Keratinocyte (primary cell): ENCODE measurements around the gene HMG20A. TPM values are rescaled to one million over a fixed set of nuclear protein-coding genes. Genes with fewer than 3 reads are reported as not detected.

Experiments used
- DNase-seq: peaks from one replicate; pipeline ENCODE4 v3.0.0-alpha.2; 2011; ENCODE audit warnings: low read depth, missing footprints, low spot score
- FAIRE-seq: peaks from 2 replicates; lab custom pipeline; 2011; peaks lifted over from hg19 to GRCh38; lab: Jason Lieb, UNC
- H2AFZ ChIP-seq: 2 replicates; pipeline ENCODE4 v1.6.0; 2012; ENCODE audit warnings: low read length, control low read depth, inconsistent platforms; ENCODE audit not compliant: control insufficient read depth
- H3K27ac ChIP-seq: 2 replicates; pipeline ENCODE4 v1.5.1; 2011; ENCODE audit warnings: low read length; ENCODE audit not compliant: control insufficient read depth, insufficient read depth
- H3K27me3 ChIP-seq: 3 replicates; pipeline ENCODE4 v1.6.0; 2011; ENCODE audit warnings: low read length; ENCODE audit not compliant: control insufficient read depth, insufficient read depth; ENCODE audit errors: extremely low read depth
- H3K36me3 ChIP-seq, 2 experiments: 2 replicates in 1 of 2; 3 replicates in 1 of 2; pipeline ENCODE4 v1.5.1; 2011; ENCODE audit warnings: low read length in 2 of 2, mild to moderate bottlenecking in 1 of 2; ENCODE audit not compliant: control insufficient read depth in 2 of 2, insufficient read depth in 2 of 2; ENCODE audit errors: extremely low read depth in 1 of 2
- H3K4me1 ChIP-seq: 3 replicates; pipeline ENCODE4 v1.5.1; 2011; ENCODE audit warnings: low read length; ENCODE audit not compliant: control insufficient read depth, insufficient read depth; ENCODE audit errors: extremely low read depth
- H3K4me2 ChIP-seq: 3 replicates; pipeline ENCODE4 v1.6.0; 2011; ENCODE audit warnings: low read depth, low read length; ENCODE audit not compliant: control insufficient read depth, insufficient read depth; ENCODE audit errors: extremely low read depth
- H3K4me3 ChIP-seq, 3 experiments: fragments of 200-600 bp in 1 of 3; sonication (generic) in 1 of 3; 2 replicates in 2 of 3; 3 replicates in 1 of 3; pipeline ENCODE4 v1.5.1; 2011 to 2016; ENCODE audit warnings: low read length in 3 of 3, mild to moderate bottlenecking in 3 of 3, control low read depth in 2 of 3, inconsistent platforms in 1 of 3, low read depth in 1 of 3, mixed read lengths in 1 of 3, mixed run types in 1 of 3, moderate library complexity in 1 of 3; ENCODE audit not compliant: control insufficient read depth in 2 of 3, insufficient read depth in 2 of 3; ENCODE audit errors: extremely low read depth in 1 of 3
- H3K79me2 ChIP-seq: 2 replicates; pipeline ENCODE4 v1.6.0; 2012; ENCODE audit warnings: low read length; ENCODE audit not compliant: control insufficient read depth, insufficient read depth
- H3K9ac ChIP-seq: 3 replicates; pipeline ENCODE4 v1.6.0; 2011; ENCODE audit warnings: low read length; ENCODE audit not compliant: control insufficient read depth, insufficient read depth; ENCODE audit errors: extremely low read depth
- H3K9me1 ChIP-seq: 3 replicates; pipeline ENCODE4 v1.6.0; 2011; ENCODE audit warnings: low read length; ENCODE audit not compliant: control insufficient read depth, insufficient read depth; ENCODE audit errors: extremely low read depth
- H3K9me3 ChIP-seq: 2 replicates; pipeline ENCODE4 v1.5.1; 2012; ENCODE audit warnings: low read depth, low read length; ENCODE audit not compliant: control insufficient read depth
- H4K20me1 ChIP-seq: 3 replicates; pipeline ENCODE4 v1.6.0; 2011; ENCODE audit warnings: low read length; ENCODE audit not compliant: control insufficient read depth, insufficient read depth; ENCODE audit errors: extremely low read depth
- EZH2 ChIP-seq: IDR thresholded peaks from one replicate; pipeline ENCODE4 v1.6.1; 2012; ENCODE audit warnings: inconsistent platforms, mild to moderate bottlenecking, low read length, moderate library complexity
- dilution Hi-C: fragments of 300-500 bp; cut with MboI; formaldehyde crosslinking; loops from one replicate; pipeline ENCODE4 v1.7.0; 2020; ENCODE audit warnings: low sequenced_read_pairs; ENCODE audit not compliant: extremely low pct_ligation_motif_present
- polyA plus RNA-seq, 5 experiments: library from polyadenylated mRNA; depleted of rRNA in 3 of 5; stranded (reverse) in 3 of 5; stranded (forward) in 1 of 5; unstranded in 1 of 5; fragments of >200 nt; gene quantifications; 1 replicate in 1 of 5; 2 replicates in 3 of 5; 3 replicates in 1 of 5; pipeline versions ENCODE4 v1.2.1 to v1.2.3, GENCODE V29; 2011 to 2012; ENCODE audit warnings: missing spikeins in 2 of 5, low read depth in 1 of 5, low replicate concordance in 1 of 5
- TF ChIP-seq, protein P1 (sequence below), 3 experiments: IDR thresholded peaks in 1 of 3; conservative IDR thresholded peaks in 1 of 3; optimal IDR thresholded peaks in 1 of 3; 2 replicates in 2 of 3; 3 replicates in 1 of 3; pipeline versions ENCODE3 to v1.5.1; 2011; ENCODE audit warnings: low read length in 3 of 3, mild to moderate bottlenecking in 3 of 3, moderate library complexity in 2 of 3, control low read depth in 1 of 3, inconsistent platforms in 1 of 3; ENCODE audit not compliant: insufficient read depth in 2 of 3; ENCODE audit errors: extremely low read depth in 1 of 3

HMG20A gene
- polyA plus RNA-seq, 1 donor (not counting 4 experiments of a cell fraction or from before 2014, with no cell fraction given): 44.6 TPM

DNA sequence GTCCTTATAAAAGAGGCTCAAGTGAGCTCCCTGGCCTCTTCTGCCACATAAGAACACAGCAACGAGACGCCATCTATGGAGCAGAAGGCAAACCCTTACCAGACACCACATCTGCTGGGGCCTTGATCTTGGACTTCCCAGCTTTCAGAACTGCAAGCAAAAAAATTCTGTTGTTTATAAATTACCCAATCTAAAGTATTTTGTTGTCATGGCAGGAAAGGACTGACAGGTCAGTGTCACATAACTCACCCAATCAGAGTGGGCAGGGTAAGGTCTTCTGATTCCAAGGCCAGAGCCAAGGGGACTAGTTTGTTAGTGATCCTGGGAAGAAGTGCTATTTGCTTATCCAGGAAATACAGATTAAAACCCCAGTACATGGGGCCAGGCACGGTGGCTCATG, 98.9 kb downstream of the HMG20A start:
- no peak overlapping the region for H2AFZ ChIP-seq
- no peaks in the 10 kb centered on the region for H3K36me3 ChIP-seq
- TF ChIP-seq EZH2: no peak
- TF ChIP-seq, protein P1, sequence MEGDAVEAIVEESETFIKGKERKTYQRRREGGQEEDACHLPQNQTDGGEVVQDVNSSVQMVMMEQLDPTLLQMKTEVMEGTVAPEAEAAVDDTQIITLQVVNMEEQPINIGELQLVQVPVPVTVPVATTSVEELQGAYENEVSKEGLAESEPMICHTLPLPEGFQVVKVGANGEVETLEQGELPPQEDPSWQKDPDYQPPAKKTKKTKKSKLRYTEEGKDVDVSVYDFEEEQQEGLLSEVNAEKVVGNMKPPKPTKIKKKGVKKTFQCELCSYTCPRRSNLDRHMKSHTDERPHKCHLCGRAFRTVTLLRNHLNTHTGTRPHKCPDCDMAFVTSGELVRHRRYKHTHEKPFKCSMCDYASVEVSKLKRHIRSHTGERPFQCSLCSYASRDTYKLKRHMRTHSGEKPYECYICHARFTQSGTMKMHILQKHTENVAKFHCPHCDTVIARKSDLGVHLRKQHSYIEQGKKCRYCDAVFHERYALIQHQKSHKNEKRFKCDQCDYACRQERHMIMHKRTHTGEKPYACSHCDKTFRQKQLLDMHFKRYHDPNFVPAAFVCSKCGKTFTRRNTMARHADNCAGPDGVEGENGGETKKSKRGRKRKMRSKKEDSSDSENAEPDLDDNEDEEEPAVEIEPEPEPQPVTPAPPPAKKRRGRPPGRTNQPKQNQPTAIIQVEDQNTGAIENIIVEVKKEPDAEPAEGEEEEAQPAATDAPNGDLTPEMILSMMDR (optimal IDR thresholded peaks at IDR 0.05 in 1 of 3, IDR thresholded peaks at IDR 0.05 in 1 of 3, conservative IDR thresholded peaks at IDR 0.05 in 1 of 3; ENCODE audit: extremely low read depth in 1 of 3, insufficient read depth in 2 of 3, low read length in 3 of 3): no peak
- H3K27ac ChIP-seq: no peak overlapping the region
- H3K4me1 ChIP-seq: no peaks in the 10 kb centered on the region
- H3K27me3 ChIP-seq: no peaks in the 10 kb centered on the region
- dilution Hi-C loops: no loop called here
- no peak overlapping the region for H3K9ac ChIP-seq
- no peak for FAIRE-seq
- no peak overlapping the region for H3K4me2 ChIP-seq
- H3K4me3 ChIP-seq: no peak overlapping the region
- H4K20me1 ChIP-seq: no peaks in the 10 kb centered on the region
- no peaks in the 10 kb centered on the region for H3K9me1 ChIP-seq
- H3K9me3 ChIP-seq: no peaks in the 10 kb centered on the region
- no peaks in the 10 kb centered on the region for H3K79me2 ChIP-seq
- DNase-seq: no peak

DNA sequence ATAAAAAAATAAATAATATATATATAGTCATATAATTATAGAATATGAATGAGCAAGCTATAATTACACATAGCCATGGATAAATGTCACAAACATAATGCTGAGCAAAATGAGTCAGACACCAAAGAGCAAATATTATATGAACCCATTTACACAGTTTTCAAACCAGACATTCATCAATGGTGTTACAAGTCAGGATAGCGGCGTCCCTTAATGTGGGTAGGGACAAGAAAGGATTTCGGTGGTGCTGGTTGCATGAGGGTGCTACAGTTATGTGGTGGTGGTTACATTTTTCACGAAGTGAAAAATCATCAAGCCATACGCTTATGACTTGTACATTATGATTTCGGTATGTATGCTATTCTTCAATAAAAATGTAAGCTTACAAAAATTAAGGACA, 100.5 kb downstream of the HMG20A start:
- Histone ChIP-seq H3K9me3 (no peaks in the 10 kb centered on the region), H3K79me2 (no peaks in the 10 kb centered on the region), H3K4me1 (no peaks in the 10 kb centered on the region), H3K27me3 (no peaks in the 10 kb centered on the region), H4K20me1 (no peaks in the 10 kb centered on the region), H3K4me3 (no peak overlapping the region), H3K36me3 (no peaks in the 10 kb centered on the region), H3K27ac (no peak overlapping the region), H3K9ac (no peak overlapping the region), H3K9me1 (no peaks in the 10 kb centered on the region), H2AFZ (no peak overlapping the region), H3K4me2 (no peak overlapping the region)
- DNase-seq: no peak
- dilution Hi-C loops: no loop called here
- FAIRE-seq: no peak
- TF ChIP-seq EZH2: no peak
- TF ChIP-seq, protein P1 (optimal IDR thresholded peaks at IDR 0.05 in 1 of 3, IDR thresholded peaks at IDR 0.05 in 1 of 3, conservative IDR thresholded peaks at IDR 0.05 in 1 of 3; ENCODE audit: extremely low read depth in 1 of 3, insufficient read depth in 2 of 3, low read length in 3 of 3): no peak
